Upper lobe of left lung (tissue), 4 donors: ENCODE data around the gene CNOT8.
A peak's percentile ranks its signal among the peaks of the same experiment; 100 is the strongest.

Experiments used
- EP300 ChIP-seq, 4 donors: sonication (generic); formaldehyde crosslinking; IDR thresholded peaks; one replicate each; pipeline ENCODE4 v1.5.1; 2017; ENCODE audit warnings: antibody characterized with exemption in 4 of 4, control low read depth in 2 of 4
- POLR2A ChIP-seq, 4 donors: fragments of 450-650 bp; IDR thresholded peaks; one replicate each; pipeline ENCODE4 v1.5.1; 2016 to 2017; ENCODE audit warnings: antibody characterized with exemption in 4 of 4, mild to moderate bottlenecking in 2 of 4
- TF ChIP-seq, protein P1 (sequence below), 6 experiments: fragments of 450-650 bp in 4 of 6; fragments of 200-600 bp in 2 of 6; sonication (generic) in 2 of 6; IDR thresholded peaks; one replicate each; pipeline ENCODE4 v1.5.1; 2016 to 2019; ENCODE audit warnings: antibody characterized with exemption in 6 of 6

DNA sequence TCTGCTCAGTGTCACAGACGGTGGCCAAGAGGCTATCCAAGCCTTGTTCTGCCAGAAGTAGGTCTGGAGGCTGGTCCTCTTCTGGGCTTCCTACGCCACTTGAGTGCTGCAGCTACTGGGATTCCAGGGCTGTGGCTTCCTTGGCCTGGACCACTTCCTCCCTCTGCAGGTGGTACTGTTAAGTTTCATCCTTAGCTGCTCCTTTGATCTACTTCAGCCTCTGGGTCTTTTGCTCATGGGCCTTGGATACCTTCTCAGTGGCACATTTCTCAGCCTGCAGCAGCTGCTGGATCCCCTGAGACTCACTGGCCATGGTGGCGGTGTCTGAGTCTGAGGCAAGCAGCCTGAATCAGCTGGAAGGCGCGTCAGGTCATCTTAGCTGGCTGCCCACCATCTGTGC is 10.3 kb downstream of the CNOT8 start:
- TF ChIP-seq, protein P1, sequence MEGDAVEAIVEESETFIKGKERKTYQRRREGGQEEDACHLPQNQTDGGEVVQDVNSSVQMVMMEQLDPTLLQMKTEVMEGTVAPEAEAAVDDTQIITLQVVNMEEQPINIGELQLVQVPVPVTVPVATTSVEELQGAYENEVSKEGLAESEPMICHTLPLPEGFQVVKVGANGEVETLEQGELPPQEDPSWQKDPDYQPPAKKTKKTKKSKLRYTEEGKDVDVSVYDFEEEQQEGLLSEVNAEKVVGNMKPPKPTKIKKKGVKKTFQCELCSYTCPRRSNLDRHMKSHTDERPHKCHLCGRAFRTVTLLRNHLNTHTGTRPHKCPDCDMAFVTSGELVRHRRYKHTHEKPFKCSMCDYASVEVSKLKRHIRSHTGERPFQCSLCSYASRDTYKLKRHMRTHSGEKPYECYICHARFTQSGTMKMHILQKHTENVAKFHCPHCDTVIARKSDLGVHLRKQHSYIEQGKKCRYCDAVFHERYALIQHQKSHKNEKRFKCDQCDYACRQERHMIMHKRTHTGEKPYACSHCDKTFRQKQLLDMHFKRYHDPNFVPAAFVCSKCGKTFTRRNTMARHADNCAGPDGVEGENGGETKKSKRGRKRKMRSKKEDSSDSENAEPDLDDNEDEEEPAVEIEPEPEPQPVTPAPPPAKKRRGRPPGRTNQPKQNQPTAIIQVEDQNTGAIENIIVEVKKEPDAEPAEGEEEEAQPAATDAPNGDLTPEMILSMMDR (IDR thresholded peaks at IDR 0.05), result peak in 2 of 6 experiments; percentile 8 to 10
- TF ChIP-seq EP300 (IDR thresholded peaks at IDR 0.05) (no peak), POLR2A (IDR thresholded peaks at IDR 0.05) (no peak)
